Common myeloid progenitor, CD34-positive (primary cell): ENCODE measurements around the gene KLHL30.

Source experiments
- CTCF ChIA-PET: fragments of 350-600 bp; sonication (Branson Sonifier 250); formaldehyde crosslinking; loops from one replicate; lab custom pipeline; 2021; ENCODE audit warnings: antibody characterized with exemption; lab: Charles Lee
- POLR2A ChIA-PET: fragments of 350-600 bp; sonication (Branson Sonifier 250); formaldehyde crosslinking; loops from one replicate; lab custom pipeline; 2021; ENCODE audit warnings: antibody characterized with exemption; lab: Charles Lee
- DNase-seq, 3 donors: peaks; one replicate each; pipeline versions ENCODE4 v3.0.0 to v3.0.0-alpha.2; 2013
- H3K27ac ChIP-seq, 2 experiments: 1 replicate in 1 of 2; 2 replicates in 1 of 2; pipeline ENCODE4 v1.7.0; 2013; ENCODE audit warnings: inconsistent platforms in 2 of 2, low read length in 2 of 2, mild to moderate bottlenecking in 2 of 2, low read depth in 1 of 2, moderate library complexity in 1 of 2; ENCODE audit not compliant: severe bottlenecking in 2 of 2, insufficient read depth in 1 of 2, poor library complexity in 1 of 2
- H3K27me3 ChIP-seq, 5 experiments: replicated peaks in 2 of 5; 1 replicate in 3 of 5; 2 replicates in 2 of 5; pipeline versions ENCODE4 v1.6.1 to v1.7.0; 2013; ENCODE audit warnings: low read length in 4 of 5, mild to moderate bottlenecking in 2 of 5, moderate library complexity in 2 of 5, inconsistent platforms in 1 of 5; ENCODE audit not compliant: insufficient read depth in 5 of 5, control insufficient read depth in 4 of 5
- H3K36me3 ChIP-seq, 4 experiments: 1 replicate in 2 of 4; 2 replicates in 2 of 4; pipeline versions ENCODE4 v1.6.1 to v1.7.0; 2013; ENCODE audit warnings: low read length in 3 of 4, control low read depth in 1 of 4, mild to moderate bottlenecking in 1 of 4; ENCODE audit not compliant: control insufficient read depth in 4 of 4, insufficient read depth in 4 of 4
- H3K4me1 ChIP-seq, 4 experiments: 1 replicate in 3 of 4; 2 replicates in 1 of 4; pipeline versions ENCODE4 v1.6.1 to v1.7.1; 2013; ENCODE audit warnings: low read length in 3 of 4, mild to moderate bottlenecking in 3 of 4, control low read depth in 1 of 4, inconsistent platforms in 1 of 4, moderate library complexity in 1 of 4; ENCODE audit not compliant: control insufficient read depth in 4 of 4, insufficient read depth in 4 of 4; ENCODE audit errors: control extremely low read depth in 1 of 4
- H3K4me3 ChIP-seq, 7 experiments: 1 replicate in 4 of 7; 2 replicates in 3 of 7; pipeline versions ENCODE4 v1.5.1 to v1.7.0; 2013; ENCODE audit warnings: mild to moderate bottlenecking in 7 of 7, low read length in 6 of 7, moderate library complexity in 6 of 7, inconsistent platforms in 2 of 7, low read depth in 2 of 7, control low read depth in 1 of 7; ENCODE audit not compliant: insufficient read depth in 4 of 7, control insufficient read depth in 1 of 7; ENCODE audit errors: extremely low read depth in 1 of 7
- H3K9me3 ChIP-seq, 5 experiments: 1 replicate in 4 of 5; 2 replicates in 1 of 5; pipeline versions ENCODE4 v1.6.1 to v1.7.1; 2013; ENCODE audit warnings: low read length in 4 of 5, mild to moderate bottlenecking in 2 of 5, inconsistent platforms in 1 of 5, low read depth in 1 of 5, moderate library complexity in 1 of 5; ENCODE audit not compliant: control insufficient read depth in 4 of 5, insufficient read depth in 2 of 5; ENCODE audit errors: control extremely low read depth in 1 of 5
- WGBS: methylation state at CpG from one replicate; pipeline ENCODE4 v1.1.5; 2013; ENCODE audit not compliant: insufficient coverage; 5-methylcytosine and 5-hydroxymethylcytosine counted together

Gene KLHL30

GRCh38 chr2:238123218-238123971 lies 15.1 kb upstream of the KLHL30 start:
- Histone ChIP-seq H3K4me3 (no peak overlapping the region), H3K27ac (no peak overlapping the region), H3K27me3 (peaks cover 0 to 18% (median 0%) of the 10 kb centered on the region in 5 experiments), H3K9me3 (no peaks in the 10 kb centered on the region), H3K36me3 (no peaks in the 10 kb centered on the region), H3K4me1 (peaks cover 0 to 2% (median 0%) of the 10 kb centered on the region in 4 experiments)
- ChIA-PET POLR2A (no interaction called here), CTCF (no interaction called here)
- DNase-seq, result no peak
- 86% methylated on average over 18 of the region's 22 CpGs for WGBS

GRCh38 chr2:238123991-238124470 lies 14.4 kb upstream of the KLHL30 start:
- no peak for DNase-seq
- no peaks in the 10 kb centered on the region for H3K9me3 ChIP-seq
- POLR2A ChIA-PET, result no interaction called here
- H3K4me1 ChIP-seq, result peaks cover 0 to 2% (median 0%) of the 10 kb centered on the region in 4 experiments
- H3K4me3 ChIP-seq, result no peak overlapping the region
- H3K27ac ChIP-seq, result no peak overlapping the region
- no peaks in the 10 kb centered on the region for H3K36me3 ChIP-seq
- WGBS, result 94% methylated on average over 13 of the region's 14 CpGs
- peaks cover 0 to 13% (median 0%) of the 10 kb centered on the region in 5 experiments for H3K27me3 ChIP-seq
- CTCF ChIA-PET, result no interaction called here

GRCh38 chr2:238124488-238125126 lies 13.9 kb upstream of the KLHL30 start:
- DNase-seq, result no peak
- Histone ChIP-seq H3K27me3 (peaks cover 0 to 8% (median 0%) of the 10 kb centered on the region in 5 experiments), H3K36me3 (no peaks in the 10 kb centered on the region), H3K4me1 (peaks cover 0 to 2% (median 0%) of the 10 kb centered on the region in 4 experiments), H3K27ac (no peak overlapping the region), H3K4me3 (no peak overlapping the region), H3K9me3 (no peaks in the 10 kb centered on the region)
- ChIA-PET POLR2A (no interaction called here), CTCF (interaction anchor here (0.7 kb wide), 1 partner anchor 79 kb away, joined by 3 read pairs; no protein-coding TSS in a partner anchor)
- WGBS, result 95% methylated on average over 16 of the region's 19 CpGs

GRCh38 chr2:238125127-238125885 lies 13.2 kb upstream of the KLHL30 start:
- Histone ChIP-seq H3K9me3 (no peaks in the 10 kb centered on the region), H3K36me3 (no peaks in the 10 kb centered on the region), H3K27ac (no peak overlapping the region), H3K4me1 (peaks cover 0 to 2% (median 0%) of the 10 kb centered on the region in 4 experiments), H3K4me3 (no peak overlapping the region), H3K27me3 (peaks cover 0 to 2% (median 0%) of the 10 kb centered on the region in 5 experiments)
- ChIA-PET CTCF (interaction anchor here (0.7 kb wide), 1 partner anchor 80 kb away, joined by 3 read pairs; no protein-coding TSS in a partner anchor), POLR2A (no interaction called here)
- WGBS, result 97% methylated on average over 14 of the region's 20 CpGs
- DNase-seq, result no peak

- 100% methylated on average over 2 of the region's 2 CpGs for WGBS
- peaks cover 0 to 2% (median 0%) of the 10 kb centered on the region in 4 experiments for H3K4me1 ChIP-seq
- H3K9me3 ChIP-seq, result no peaks in the 10 kb centered on the region
- no peaks in the 10 kb centered on the region for H3K36me3 ChIP-seq
- no peak overlapping the region for H3K4me3 ChIP-seq
- peak in 1 of 3 donors; percentile 25 for DNase-seq
- peaks cover 0 to 2% (median 0%) of the 10 kb centered on the region in 5 experiments for H3K27me3 ChIP-seq
- ChIA-PET CTCF (no interaction called here), POLR2A (no interaction called here)
- H3K27ac ChIP-seq, result no peak overlapping the region
Observed at GRCh38 chr2:238126338-238126737, 12.1 kb upstream of the KLHL30 start.

- H3K36me3 ChIP-seq, result no peaks in the 10 kb centered on the region
- POLR2A ChIA-PET, result no interaction called here
- H3K27ac ChIP-seq, result no peak overlapping the region
- peak in 1 of 3 donors; percentile 48 for DNase-seq
- peaks cover 0 to 2% (median 0%) of the 10 kb centered on the region in 4 experiments for H3K4me1 ChIP-seq
- no peak overlapping the region for H3K4me3 ChIP-seq
- 93% methylated on average over 2 of the region's 2 CpGs for WGBS
- H3K27me3 ChIP-seq, result peaks cover 0 to 2% (median 0%) of the 10 kb centered on the region in 5 experiments
- CTCF ChIA-PET, result interaction anchor here (1.0 kb wide), 2 partner anchors 11 to 157 kb away, joined by 3 to 4 read pairs; no protein-coding TSS in a partner anchor
- no peaks in the 10 kb centered on the region for H3K9me3 ChIP-seq
Observed at GRCh38 chr2:238126775-238127164, 11.7 kb upstream of the KLHL30 start.
